Ishikawa (cell line): ENCODE measurements around the gene STAT1.
A peak's percentile ranks its signal among the peaks of the same experiment; 100 is the strongest.

Experiments
- CEBPB ChIP-seq: IDR thresholded peaks from 2 replicates; pipeline ENCODE4 v1.6.1; 2012
- CREB1 ChIP-seq: IDR thresholded peaks from 2 replicates; pipeline ENCODE4 v1.6.1; 2012; ENCODE audit warnings: low read depth
- EGR1 ChIP-seq: IDR thresholded peaks from 2 replicates; pipeline ENCODE4 v1.6.1; 2012
- EP300 ChIP-seq: IDR thresholded peaks from 2 replicates; pipeline ENCODE4 v1.6.1; 2012; ENCODE audit warnings: borderline replicate concordance
- FOXM1 ChIP-seq: IDR thresholded peaks from 2 replicates; pipeline ENCODE4 v1.6.1; 2012; ENCODE audit warnings: low read depth, borderline replicate concordance
- MAX ChIP-seq: IDR thresholded peaks from 2 replicates; pipeline ENCODE4 v1.6.1; 2012
- NFIC ChIP-seq: IDR thresholded peaks from 2 replicates; pipeline ENCODE4 v1.6.1; 2012
- RAD21 ChIP-seq: IDR thresholded peaks from 2 replicates; pipeline ENCODE4 v1.6.1; 2012; ENCODE audit warnings: low read depth
- REST ChIP-seq: IDR thresholded peaks from 2 replicates; pipeline ENCODE4 v1.6.1; 2012; ENCODE audit warnings: low read depth, mild to moderate bottlenecking
- TAF1 ChIP-seq: IDR thresholded peaks from 2 replicates; pipeline ENCODE4 v1.6.1; 2012; ENCODE audit warnings: low read depth, mild to moderate bottlenecking
- TCF12 ChIP-seq: IDR thresholded peaks from 2 replicates; pipeline ENCODE4 v1.6.1; 2012; ENCODE audit warnings: low read depth
- TEAD4 ChIP-seq: IDR thresholded peaks from 2 replicates; pipeline ENCODE4 v1.6.1; 2012
- USF1 ChIP-seq: IDR thresholded peaks from 2 replicates; pipeline ENCODE4 v1.6.1; 2012
- YY1 ChIP-seq: IDR thresholded peaks from 2 replicates; pipeline ENCODE4 v1.6.1; 2012; ENCODE audit warnings: low read depth
- ZBTB7A ChIP-seq: IDR thresholded peaks from 2 replicates; pipeline ENCODE4 v1.6.1; 2012; ENCODE audit warnings: low read depth

STAT1 gene

GRCh38 chr2:191036363-191036762 lies 22.4 kb upstream of the STAT1 start:
- TF ChIP-seq NFIC (peak; percentile 40), TAF1 (no peak)

- TF ChIP-seq ZBTB7A (no peak), MAX (no peak), EGR1 (no peak), REST (no peak), TAF1 (no peak)
Measured at GRCh38 chr2:191032588-191033429, 18.8 kb upstream of the STAT1 start.

GRCh38 chr2:191031256-191031655 lies 17.3 kb upstream of the STAT1 start:
- TF ChIP-seq CREB1 (no peak), USF1 (no peak), REST (no peak), YY1 (no peak), EGR1 (no peak), TEAD4 (no peak), EP300 (no peak), TAF1 (no peak), TCF12 (no peak), MAX (no peak)

- TF ChIP-seq RAD21 (peak; percentile 63), EGR1 (no peak), MAX (no peak)
Measured at GRCh38 chr2:191030521-191031154, 16.7 kb upstream of the STAT1 start.

- TF ChIP-seq REST: no peak
- TF ChIP-seq ZBTB7A: no peak
- no peak for TF ChIP-seq USF1
- TF ChIP-seq MAX: no peak
- TF ChIP-seq TEAD4: no peak
- TF ChIP-seq EP300: no peak
- TF ChIP-seq TCF12: no peak
- TF ChIP-seq YY1: no peak
- no peak for TF ChIP-seq RAD21
- no peak for TF ChIP-seq CREB1
- no peak for TF ChIP-seq NFIC
- no peak for TF ChIP-seq FOXM1
- no peak for TF ChIP-seq EGR1
- no peak for TF ChIP-seq CEBPB
- no peak for TF ChIP-seq TAF1
Measured at GRCh38 chr2:191029280-191029950, 15.4 kb upstream of the STAT1 start.
